Lung (tissue), 12 donors: ENCODE results near the gene KLK11. TPM values are rescaled to one million over a fixed set of nuclear protein-coding genes. Genes with fewer than 3 reads are reported as not detected.

Experiments
- ATAC-seq: fragments of 200-7000 bp; cut with Tn5 transposase; one replicate; pipeline ENCODE4 v1.9.1; 2020; ENCODE audit warnings: moderate number of reproducible peaks; ENCODE audit not compliant: insufficient read depth, low FRiP score
- DNase-seq, 3 donors: peaks; one replicate each; pipeline ENCODE4 v3.0.0-alpha.2; 2013 to 2017
- H3K27ac ChIP-seq, 2 donors: one replicate each; pipeline ENCODE4 v1.5.1; 2013; ENCODE audit warnings: mild to moderate bottlenecking in 2 of 2, moderate library complexity in 2 of 2, control low read depth in 1 of 2, inconsistent platforms in 1 of 2, low read depth in 1 of 2, low read length in 1 of 2
- H3K27me3 ChIP-seq, 3 donors: one replicate each; pipeline ENCODE4 v1.5.1; 2013; ENCODE audit warnings: low read length in 2 of 3; ENCODE audit not compliant: control insufficient read depth in 3 of 3, insufficient read depth in 3 of 3
- H3K36me3 ChIP-seq, 4 donors: one replicate each; pipeline ENCODE4 v1.5.1; 2013; ENCODE audit warnings: low read length in 4 of 4, mild to moderate bottlenecking in 1 of 4, moderate library complexity in 1 of 4; ENCODE audit not compliant: control insufficient read depth in 4 of 4, insufficient read depth in 4 of 4
- H3K4me1 ChIP-seq, 5 donors: one replicate each; pipeline ENCODE4 v1.5.1; 2013; ENCODE audit warnings: low read length in 5 of 5, mild to moderate bottlenecking in 2 of 5, moderate library complexity in 1 of 5; ENCODE audit not compliant: control insufficient read depth in 5 of 5, insufficient read depth in 5 of 5
- H3K4me3 ChIP-seq: one replicate; pipeline ENCODE4 v1.5.1; 2013; ENCODE audit warnings: mild to moderate bottlenecking, control low read depth, moderate library complexity
- H3K9ac ChIP-seq, 2 donors: one replicate each; pipeline ENCODE4 v1.5.1; 2013; ENCODE audit warnings: low read length in 2 of 2, control low read depth in 1 of 2; ENCODE audit not compliant: insufficient read depth in 1 of 2
- H3K9me3 ChIP-seq, 4 donors: one replicate each; pipeline ENCODE4 v1.5.1; 2013; ENCODE audit warnings: low read length in 3 of 4, mild to moderate bottlenecking in 1 of 4, moderate library complexity in 1 of 4; ENCODE audit not compliant: control insufficient read depth in 4 of 4, insufficient read depth in 3 of 4
- CTCF ChIP-seq: IDR thresholded peaks from 2 replicates; pipeline ENCODE4 v1.5.1; 2012; ENCODE audit warnings: mild to moderate bottlenecking; ENCODE audit errors: control extremely low read depth, extremely low read depth
- WGBS, 2 donors: extraction: QIAGEN DNeasy Blood & Tissue Kit; methylation state at CpG; one replicate each; pipeline ENCODE4 v1.1.7; 2013; 5-methylcytosine and 5-hydroxymethylcytosine counted together
- polyA plus RNA-seq, 2 donors: library from polyadenylated mRNA; stranded (reverse); fragments of 200-250 nt; gene quantifications; one replicate each; pipeline ENCODE4 v1.2.1, GENCODE V29; 2013
- total RNA-seq, 2 donors: library from RNA; depleted of rRNA in 1 of 2; stranded (reverse); fragments of >200 nt in 1 of 2; gene quantifications; one replicate each; pipeline ENCODE4 v1.2.1, GENCODE V29; 2014 to 2021
- donor health status: control.
- donor health status: control.
- donor health status: Bipolar disorder and iron deficiency.
- donor health status: healthy.
- donor health status: DM: yes; HTN: yes; CAD: no.

The KLK11 gene
- total and polyA plus RNA-seq, 4 donors = 14.1 to 38.6 (median 19.5) TPM

DNA sequence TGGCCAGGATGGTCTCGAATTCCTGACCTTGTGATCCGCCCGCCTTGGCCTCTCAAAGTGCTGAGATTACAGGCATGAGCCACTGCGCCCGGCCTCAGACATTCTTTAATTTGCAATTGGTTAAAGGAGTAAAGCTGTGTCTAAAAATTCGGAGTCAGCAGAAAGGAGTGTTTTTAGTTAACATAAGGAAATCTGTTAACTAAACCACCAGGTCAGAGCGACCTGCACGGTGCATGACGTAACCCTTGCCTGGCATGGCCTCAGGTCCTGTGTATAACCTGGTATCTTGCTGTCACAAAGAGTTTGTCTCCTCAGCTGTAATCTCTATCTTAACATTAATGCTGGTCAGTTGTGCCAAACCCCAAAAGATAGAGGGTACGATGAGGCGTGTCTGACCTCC lies 17.9 kb upstream of the KLK11 start:
- Histone ChIP-seq H3K9ac (no peak overlapping the region), H3K27me3 (no peaks in the 10 kb centered on the region), H3K4me3 (no peak overlapping the region), H3K4me1 (no peaks in the 10 kb centered on the region), H3K36me3 (no peaks in the 10 kb centered on the region), H3K27ac (no peak overlapping the region), H3K9me3 (no peaks in the 10 kb centered on the region)
- ATAC-seq (no peak), DNase-seq (no peak)
- 81 to 88% methylated on average over 11 of the region's 11 CpGs for WGBS, 2 donors
- TF ChIP-seq CTCF = no peak

- H3K27ac ChIP-seq = no peak overlapping the region
- no peak overlapping the region for H3K9ac ChIP-seq
- no peaks in the 10 kb centered on the region for H3K36me3 ChIP-seq
- WGBS, 2 donors = 74 to 80% methylated on average over 9 of the region's 9 CpGs
- DNase-seq = no peak
- no peak overlapping the region for H3K4me3 ChIP-seq
- no peaks in the 10 kb centered on the region for H3K4me1 ChIP-seq
- no peak for ATAC-seq
- TF ChIP-seq CTCF = no peak
- no peaks in the 10 kb centered on the region for H3K9me3 ChIP-seq
- no peaks in the 10 kb centered on the region for H3K27me3 ChIP-seq
Observed at GRCh38 chr19:51043497-51043896, 17.1 kb upstream of the KLK11 start.

- no peak for TF ChIP-seq CTCF
- no peak for ATAC-seq
- 93 to 94% methylated on average over 6 of the region's 6 CpGs for WGBS, 2 donors
Observed at GRCh38 chr19:51040151-51040550, 13.7 kb upstream of the KLK11 start.

GRCh38 chr19:51036519-51036918 lies 10.1 kb upstream of the KLK11 start:
- Histone ChIP-seq H3K27me3 (no peaks in the 10 kb centered on the region), H3K27ac (no peak overlapping the region), H3K36me3 (no peaks in the 10 kb centered on the region), H3K4me3 (no peak overlapping the region), H3K9ac (no peak overlapping the region), H3K4me1 (no peaks in the 10 kb centered on the region), H3K9me3 (no peaks in the 10 kb centered on the region)
- 54% methylated on average over 9 of the region's 9 CpGs for WGBS, 2 donors
- DNase-seq (no peak), ATAC-seq (no peak)
- no peak for TF ChIP-seq CTCF

More at GRCh38 chr19:51040151-51040550, 13.7 kb upstream of the KLK11 start:
- Histone ChIP-seq H3K27ac (no peak overlapping the region), H3K9ac (no peak overlapping the region), H3K27me3 (no peaks in the 10 kb centered on the region), H3K9me3 (no peaks in the 10 kb centered on the region), H3K4me1 (no peaks in the 10 kb centered on the region), H3K4me3 (no peak overlapping the region), H3K36me3 (no peaks in the 10 kb centered on the region)
- no peak for DNase-seq
